Kidney (tissue), 14 donors: Measurements from ENCODE around the gene GARIN5B. TPM values are rescaled to one million over a fixed set of nuclear protein-coding genes. Genes with fewer than 3 reads are reported as not detected.

Experiments
- DNase-seq, 5 donors: peaks; one replicate each; pipeline ENCODE4 v3.0.0-alpha.2; 2013 to 2020
- FAIRE-seq: peaks from 2 replicates; lab custom pipeline; 2012; peaks lifted over from hg19 to GRCh38; lab: Jason Lieb, UNC
- H3K27ac ChIP-seq, 2 donors: one replicate each; pipeline ENCODE4 v1.7.0; 2013; ENCODE audit warnings: low read depth in 2 of 2, low read length in 2 of 2, inconsistent platforms in 1 of 2
- H3K27me3 ChIP-seq: one replicate; pipeline ENCODE4 v1.7.1; 2013; ENCODE audit warnings: low read length, inconsistent platforms; ENCODE audit not compliant: control insufficient read depth, insufficient read depth
- H3K36me3 ChIP-seq, 3 donors: one replicate each; pipeline versions ENCODE4 v1.7.0 to v1.7.1; 2013; ENCODE audit warnings: low read length in 3 of 3, control low read depth in 1 of 3, inconsistent platforms in 1 of 3; ENCODE audit not compliant: insufficient read depth in 3 of 3, control insufficient read depth in 2 of 3
- H3K4me1 ChIP-seq, 3 donors: one replicate each; pipeline versions ENCODE4 v1.7.0 to v1.7.1; 2013; ENCODE audit warnings: low read length in 3 of 3, inconsistent platforms in 1 of 3, low read depth in 1 of 3; ENCODE audit not compliant: control insufficient read depth in 2 of 3, insufficient read depth in 2 of 3
- H3K4me3 ChIP-seq, 3 donors: one replicate each; pipeline versions ENCODE4 v1.7.0 to v1.8.1; 2013; ENCODE audit warnings: low read length in 3 of 3, control low read depth in 1 of 3, inconsistent platforms in 1 of 3
- H3K9ac ChIP-seq, 3 donors: one replicate each; pipeline versions ENCODE4 v1.7.0 to v1.7.1; 2013; ENCODE audit warnings: low read length in 3 of 3, control low read depth in 1 of 3, inconsistent platforms in 1 of 3
- H3K9me3 ChIP-seq, 3 donors: one replicate each; pipeline versions ENCODE4 v1.7.0 to v1.7.1; 2013; ENCODE audit warnings: low read length in 3 of 3, control low read depth in 1 of 3, inconsistent platforms in 1 of 3; ENCODE audit not compliant: control insufficient read depth in 2 of 3, insufficient read depth in 1 of 3
- intact Hi-C: fragments of 100-400 bp; cut with DNase I; formaldehyde crosslinking; loops from one replicate; pipeline ENCODE4 v1.11.1; 2022
- polyA plus RNA-seq: library from polyadenylated mRNA; stranded (reverse); fragments of 350-450 nt; fragmentation: Illumina TruSeq; extraction: RNeasy Lipid Tissue Mini Kit (QIAGEN cat#74804); gene quantifications from one replicate; pipeline ENCODE4 v1.2.3, GENCODE V29; 2014; ENCODE audit warnings: low read depth, low replicate concordance; ENCODE audit not compliant: insufficient read depth
- total RNA-seq: library from RNA; stranded (reverse); fragmentation: NEBNext Ultra II Directional; extraction: Animal tissue kit (Norgen Biotek cat#: 25700); gene quantifications from one replicate; pipeline ENCODE4 v1.2.1, GENCODE V29; 2021
- TF ChIP-seq, protein P1 (sequence below): IDR thresholded peaks from 3 replicates; pipeline ENCODE4 v1.5.1; 2012; ENCODE audit warnings: mild to moderate bottlenecking, moderate library complexity, borderline replicate concordance; ENCODE audit not compliant: insufficient read depth; ENCODE audit errors: extremely low read depth
- donor health status: control.
- donor health status: control.
- donor health status: control.
- donor health status: control.
- donor health status: control.
- donor health status: DM: yes; HTN: yes; CAD: no.
- donor health status: Normal renal cell carcinoma (clear cell type).

Gene GARIN5B
- total and polyA plus RNA-seq, 2 donors from 2014 or later: not detected

DNA sequence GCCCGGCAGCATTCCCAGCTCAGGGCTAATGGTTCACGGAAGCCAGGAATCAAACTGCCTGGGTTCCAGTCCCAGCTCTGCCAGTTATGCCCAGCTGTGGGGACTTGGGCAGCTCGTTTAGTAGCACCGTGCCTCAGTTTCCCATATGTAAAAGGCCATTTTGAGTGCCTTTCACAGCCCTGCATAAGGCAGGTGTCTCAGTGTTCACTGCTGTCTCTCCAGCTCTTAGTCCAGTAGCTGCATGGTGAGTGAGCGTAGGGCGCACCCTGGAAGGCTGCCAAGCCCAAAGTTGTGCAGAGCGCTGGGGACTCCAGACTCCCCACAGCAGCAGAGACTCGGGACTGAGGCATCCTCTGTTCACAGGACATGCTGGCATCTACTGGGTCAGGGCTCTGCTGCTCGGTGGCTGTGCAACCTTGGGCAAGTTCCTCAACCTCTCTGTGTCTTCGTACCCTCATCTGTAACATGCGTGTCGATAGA, 28.2 kb upstream of the GARIN5B start:
- Histone ChIP-seq H3K27me3 (no peaks in the 10 kb centered on the region), H3K4me1 (peaks cover 0 to 34% (median 21%) of the 10 kb centered on the region in 3 donors), H3K4me3 (no peak overlapping the region), H3K9ac (no peak overlapping the region), H3K36me3 (peaks cover 2 to 27% (median 10%) of the 10 kb centered on the region in 3 donors), H3K27ac (no peak overlapping the region), H3K9me3 (no peaks in the 10 kb centered on the region)
- FAIRE-seq: no peak
- TF ChIP-seq, protein P1, sequence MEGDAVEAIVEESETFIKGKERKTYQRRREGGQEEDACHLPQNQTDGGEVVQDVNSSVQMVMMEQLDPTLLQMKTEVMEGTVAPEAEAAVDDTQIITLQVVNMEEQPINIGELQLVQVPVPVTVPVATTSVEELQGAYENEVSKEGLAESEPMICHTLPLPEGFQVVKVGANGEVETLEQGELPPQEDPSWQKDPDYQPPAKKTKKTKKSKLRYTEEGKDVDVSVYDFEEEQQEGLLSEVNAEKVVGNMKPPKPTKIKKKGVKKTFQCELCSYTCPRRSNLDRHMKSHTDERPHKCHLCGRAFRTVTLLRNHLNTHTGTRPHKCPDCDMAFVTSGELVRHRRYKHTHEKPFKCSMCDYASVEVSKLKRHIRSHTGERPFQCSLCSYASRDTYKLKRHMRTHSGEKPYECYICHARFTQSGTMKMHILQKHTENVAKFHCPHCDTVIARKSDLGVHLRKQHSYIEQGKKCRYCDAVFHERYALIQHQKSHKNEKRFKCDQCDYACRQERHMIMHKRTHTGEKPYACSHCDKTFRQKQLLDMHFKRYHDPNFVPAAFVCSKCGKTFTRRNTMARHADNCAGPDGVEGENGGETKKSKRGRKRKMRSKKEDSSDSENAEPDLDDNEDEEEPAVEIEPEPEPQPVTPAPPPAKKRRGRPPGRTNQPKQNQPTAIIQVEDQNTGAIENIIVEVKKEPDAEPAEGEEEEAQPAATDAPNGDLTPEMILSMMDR: no peak
- intact Hi-C loops: no loop called here
- no peak for DNase-seq

DNA sequence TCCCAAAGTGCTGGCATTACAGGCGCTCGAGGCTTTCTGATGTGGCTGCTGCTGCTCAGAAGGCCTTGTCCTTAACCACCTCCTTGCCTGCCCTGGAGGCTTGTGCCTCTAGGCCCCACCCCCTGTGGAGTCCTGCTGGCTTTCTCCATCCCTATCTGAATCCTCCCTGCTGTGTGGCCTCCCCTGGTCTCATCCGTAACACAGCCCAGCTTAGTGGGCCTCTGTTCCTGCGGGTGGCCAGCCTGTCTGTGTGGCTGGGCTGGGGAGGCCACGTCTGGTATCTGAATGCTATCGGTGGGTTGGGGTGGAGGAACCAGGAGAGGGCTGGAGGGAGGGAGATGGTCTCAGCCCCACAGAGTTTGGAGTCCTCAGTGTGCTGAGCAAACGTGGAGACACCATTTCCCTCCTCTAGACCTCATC, 27.4 kb upstream of the GARIN5B start:
- peaks cover 0 to 35% (median 21%) of the 10 kb centered on the region in 3 donors for H3K4me1 ChIP-seq
- no peak overlapping the region for H3K27ac ChIP-seq
- H3K9me3 ChIP-seq: no peaks in the 10 kb centered on the region
- H3K36me3 ChIP-seq: peaks cover 2 to 27% (median 10%) of the 10 kb centered on the region in 3 donors
- intact Hi-C loops: no loop called here
- TF ChIP-seq, protein P1: no peak
- no peak for FAIRE-seq
- H3K4me3 ChIP-seq: no peak overlapping the region
- no peak for DNase-seq
- no peak overlapping the region for H3K9ac ChIP-seq
- no peaks in the 10 kb centered on the region for H3K27me3 ChIP-seq

DNA sequence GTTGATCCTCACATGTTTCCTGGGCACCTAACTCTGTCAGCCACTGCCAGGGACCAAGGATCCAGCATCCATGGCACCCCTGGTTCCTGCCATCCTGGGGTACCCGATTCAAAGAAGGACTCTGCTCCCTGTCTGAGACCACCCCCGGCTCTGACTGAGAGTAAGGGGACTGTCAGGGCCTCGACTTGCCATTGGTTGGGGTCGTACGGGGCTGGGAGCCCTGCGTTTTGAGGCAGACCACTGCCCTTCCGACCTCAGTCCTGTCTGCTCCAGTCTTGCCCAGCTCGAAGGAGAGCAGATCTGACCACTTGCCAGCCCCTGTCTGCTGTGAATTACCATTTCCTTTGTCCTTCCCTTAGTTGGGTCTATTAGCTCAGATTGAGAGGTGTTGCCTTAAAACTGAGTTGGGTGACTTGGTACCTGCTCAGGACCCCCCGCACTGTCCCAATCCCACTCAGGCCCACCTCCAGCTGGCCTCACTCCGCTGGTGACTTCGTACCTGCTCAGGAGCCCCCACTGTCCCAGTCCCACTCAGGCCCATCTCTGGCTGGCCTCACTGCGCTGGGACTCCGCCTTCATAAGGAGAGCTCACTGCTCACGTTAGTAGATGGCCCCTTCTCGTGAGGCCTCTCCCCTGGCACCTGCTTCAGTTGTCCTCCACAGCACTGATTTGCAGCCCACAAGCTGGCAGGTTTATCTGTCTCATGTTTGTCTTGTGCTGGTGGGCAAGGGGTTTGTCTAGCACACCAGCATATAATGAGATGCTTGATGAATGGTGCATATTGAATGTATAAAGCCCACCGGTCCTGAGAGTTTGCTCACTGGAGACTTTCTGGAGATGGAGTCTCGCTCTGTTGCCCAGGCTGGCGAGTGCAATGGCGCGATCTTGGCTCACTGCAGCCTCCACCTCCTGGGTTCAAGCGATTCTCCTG, 26.6 kb upstream of the GARIN5B start:
- Histone ChIP-seq H3K9me3 (no peaks in the 10 kb centered on the region), H3K4me3 (no peak overlapping the region), H3K27me3 (no peaks in the 10 kb centered on the region), H3K36me3 (peaks cover 2 to 27% (median 10%) of the 10 kb centered on the region in 3 donors), H3K27ac (no peak overlapping the region), H3K9ac (no peak overlapping the region), H3K4me1 (peaks cover 0 to 40% (median 25%) of the 10 kb centered on the region in 3 donors)
- FAIRE-seq (no peak), DNase-seq (no peak)
- TF ChIP-seq, protein P1: no peak
- intact Hi-C loops: no loop called here
